NCI-H446 treated with DMSO at 0.1 percent for 48 hours (cell line): ENCODE results near the gene INS.

Source experiments
- DNase-seq: peaks from one replicate; lab custom pipeline; 2025; lab: John Stamatoyannopoulos, UW

INS gene

GRCh38 chr11:2144544-2145248 lies 16.3 kb downstream of the INS start:
- no peak for DNase-seq

- no peak for DNase-seq
Observed at GRCh38 chr11:2143799-2144543, 17.0 kb downstream of the INS start.

GRCh38 chr11:2143477-2143798 lies 17.6 kb downstream of the INS start:
- no peak for DNase-seq

GRCh38 chr11:2142762-2143202 lies 18.2 kb downstream of the INS start:
- no peak for DNase-seq

GRCh38 chr11:2142300-2142759 lies 18.7 kb downstream of the INS start:
- no peak for DNase-seq

GRCh38 chr11:2140411-2141400 lies 20.3 kb downstream of the INS start:
- DNase-seq, result no peak

- DNase-seq, result no peak
Observed at GRCh38 chr11:2139621-2140337, 21.2 kb downstream of the INS start.

- DNase-seq, result no peak
Observed at GRCh38 chr11:2139123-2139521, 21.9 kb downstream of the INS start, which contains the start of gene IGF2. Gene IGF2, minus strand, starts transcription at chr11:2139389. Its CDS starts 3,866 bp downstream, at chr11:2135523.

- no peak for DNase-seq
Observed at GRCh38 chr11:2138431-2139122, 22.4 kb downstream of the INS start.

- DNase-seq, result no peak
Observed at GRCh38 chr11:2138068-2138430, 23.0 kb downstream of the INS start.

- no peak for DNase-seq
Observed at GRCh38 chr11:2137202-2138067, 23.6 kb downstream of the INS start.

GRCh38 chr11:2136952-2137201 lies 24.1 kb downstream of the INS start:
- DNase-seq, result no peak

- no peak for DNase-seq
Observed at GRCh38 chr11:2136209-2136951, 24.6 kb downstream of the INS start.

GRCh38 chr11:2135648-2136201 lies 25.3 kb downstream of the INS start:
- no peak for DNase-seq

- DNase-seq, result no peak
Observed at GRCh38 chr11:2135018-2135569, 25.9 kb downstream of the INS start.

- DNase-seq, result no peak
Observed at GRCh38 chr11:2134022-2135010, 26.7 kb downstream of the INS start.

GRCh38 chr11:2133241-2134021 lies 27.6 kb downstream of the INS start:
- DNase-seq, result no peak
